GM21825 (cell line): ENCODE measurements around the gene ZNF750.

Experiments used
- ATAC-seq: cut with Tn5 transposase; IDR thresholded peaks from one replicate; pipeline ENCODE4 v1.9.1; 2021; ENCODE audit warnings: mild to moderate bottlenecking, moderate library complexity; ENCODE audit not compliant: unreplicated experiment

The ZNF750 gene

GRCh38 chr17:82860606-82861392 lies 21.0 kb upstream of the ZNF750 start:
- ATAC-seq, result no peak

- ATAC-seq, result no peak
Measured at GRCh38 chr17:82859431-82860403, 19.9 kb upstream of the ZNF750 start.

- no peak for ATAC-seq
Measured at GRCh38 chr17:82858376-82859126, 18.7 kb upstream of the ZNF750 start.

- ATAC-seq, result no peak
Measured at GRCh38 chr17:82856361-82856760, 16.5 kb upstream of the ZNF750 start.

- ATAC-seq, result no peak
Measured at GRCh38 chr17:82854226-82854625, 14.4 kb upstream of the ZNF750 start.

GRCh38 chr17:82851381-82851780 lies 11.6 kb upstream of the ZNF750 start:
- no peak for ATAC-seq

GRCh38 chr17:82849076-82849945 lies 9.5 kb upstream of the ZNF750 start:
- ATAC-seq, result no peak

GRCh38 chr17:82848022-82848592 lies 8.3 kb upstream of the ZNF750 start:
- no peak for ATAC-seq

- no peak for ATAC-seq
Measured at GRCh38 chr17:82846061-82846691, 6.4 kb upstream of the ZNF750 start.

- no peak for ATAC-seq
Measured at GRCh38 chr17:82845163-82845807, 5.5 kb upstream of the ZNF750 start.

GRCh38 chr17:82844796-82845162 lies 5.0 kb upstream of the ZNF750 start:
- no peak for ATAC-seq

GRCh38 chr17:82843904-82844680 lies 4.3 kb upstream of the ZNF750 start:
- ATAC-seq, result no peak

GRCh38 chr17:82841921-82842596 lies 2.2 kb upstream of the ZNF750 start:
- ATAC-seq, result no peak

- ATAC-seq, result no peak
Measured at GRCh38 chr17:82840431-82840831, 609 bp upstream of the ZNF750 start.

GRCh38 chr17:82838386-82839063 lies 1.3 kb downstream of the ZNF750 start:
- no peak for ATAC-seq

- ATAC-seq, result no peak
Measured at GRCh38 chr17:82837586-82838320, 2.1 kb downstream of the ZNF750 start.
